GM18519 (cell line): ENCODE measurements around the gene LOXHD1.

Source experiments
- ATAC-seq: cut with Tn5 transposase; IDR thresholded peaks from one replicate; pipeline ENCODE4 v1.9.1; 2021; ENCODE audit warnings: mild to moderate bottlenecking, moderate library complexity; ENCODE audit not compliant: unreplicated experiment, low FRiP score

The LOXHD1 gene

GRCh38 chr18:46657115-46657955 is at the start of gene LOXHD1:
Gene LOXHD1, minus strand, starts transcription at chr18:46657220. Its CDS starts 187 bp downstream, at chr18:46657033.
- no peak for ATAC-seq

- ATAC-seq, result no peak
These were observed 48.5 kb upstream of the LOXHD1 start for GRCh38 chr18:46705521-46705920.

- no peak for ATAC-seq
These were observed 47.8 kb upstream of the LOXHD1 start for GRCh38 chr18:46704816-46705215.

GRCh38 chr18:46704189-46704588 is 47.2 kb upstream of the LOXHD1 start:
- ATAC-seq, result no peak

- ATAC-seq, result no peak
These were observed 45.5 kb upstream of the LOXHD1 start for GRCh38 chr18:46702471-46702870.

GRCh38 chr18:46700066-46700824 is 43.2 kb upstream of the LOXHD1 start:
- ATAC-seq, result no peak

GRCh38 chr18:46696702-46697101 is 39.7 kb upstream of the LOXHD1 start:
- no peak for ATAC-seq

- ATAC-seq, result no peak
These were observed 39.2 kb upstream of the LOXHD1 start for GRCh38 chr18:46696268-46696667.

GRCh38 chr18:46693996-46694395 is 37.0 kb upstream of the LOXHD1 start:
- ATAC-seq, result no peak

- ATAC-seq, result no peak
These were observed 32.0 kb upstream of the LOXHD1 start for GRCh38 chr18:46688853-46689525.

- no peak for ATAC-seq
These were observed 29.2 kb upstream of the LOXHD1 start for GRCh38 chr18:46686186-46686585.

- no peak for ATAC-seq
These were observed 26.2 kb upstream of the LOXHD1 start for GRCh38 chr18:46683252-46683651.

- ATAC-seq, result no peak
These were observed 24.0 kb upstream of the LOXHD1 start for GRCh38 chr18:46680784-46681695.

GRCh38 chr18:46679846-46680598 is 23.0 kb upstream of the LOXHD1 start:
- no peak for ATAC-seq

GRCh38 chr18:46678785-46679399 is 21.9 kb upstream of the LOXHD1 start:
- ATAC-seq, result no peak

GRCh38 chr18:46678041-46678440 is 21.0 kb upstream of the LOXHD1 start:
- ATAC-seq, result no peak

GRCh38 chr18:46677611-46678010 is 20.6 kb upstream of the LOXHD1 start:
- no peak for ATAC-seq

GRCh38 chr18:46676182-46676835 is 19.3 kb upstream of the LOXHD1 start:
- no peak for ATAC-seq
